ENCODE measurements around the gene PLEKHA1. TPM values are rescaled to one million over a fixed set of nuclear protein-coding genes. Genes with fewer than 3 reads are reported as not detected.

PLEKHA1 gene
- total and polyA plus RNA-seq, 2 donors (not counting 3 experiments of a cell fraction or from before 2014, with no cell fraction given): 21.6 to 58.8 TPM

DNA sequence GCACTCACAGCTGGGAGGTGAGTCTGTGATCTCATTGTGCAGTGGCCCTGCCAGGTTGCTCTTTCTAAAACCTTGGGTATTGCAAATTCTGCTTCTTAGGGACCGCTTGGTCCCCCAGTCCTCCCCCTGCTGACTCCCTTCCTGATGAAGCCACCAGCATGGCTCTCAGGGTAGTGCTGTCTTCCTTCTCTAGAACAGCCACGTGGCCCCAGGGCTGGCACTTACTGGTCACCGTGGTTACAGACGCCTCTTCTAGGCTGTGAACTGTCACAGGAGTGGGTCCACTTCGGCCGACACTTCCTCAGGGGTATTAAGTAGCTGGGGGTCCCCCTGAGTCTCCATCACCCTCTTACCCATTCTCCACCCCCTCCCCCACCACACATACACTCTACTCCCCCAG lies 84.2 kb downstream of the PLEKHA1 start:
- H3K4me1 ChIP-seq (ENCODE audit: control insufficient read depth, extremely low read depth, insufficient read depth, low read length): peaks cover 14% of the 10 kb centered on the region
- FAIRE-seq (no peak), DNase-seq (ENCODE audit: low read depth, low spot score) (no peak)
- H2AFZ ChIP-seq (ENCODE audit: low read depth, low read length): no peak overlapping the region
- POLR2A ChIA-PET: no interaction called here
- no peaks in the 10 kb centered on the region for H3K9me1 ChIP-seq (replicated peaks; ENCODE audit: control insufficient read depth, extremely low read depth, insufficient read depth, low read length)
- CTCF ChIA-PET: interaction anchor here (1.5 to 2.1 kb wide), 2 partner anchors 107 to 160 kb away, joined by 3 to 9 read pairs; no protein-coding TSS in a partner anchor
- no peaks in the 10 kb centered on the region for H3K36me3 ChIP-seq (ENCODE audit: control insufficient read depth in 2 of 2, extremely low read depth in 1 of 2, insufficient read depth in 2 of 2, low read length in 2 of 2)
- H4K20me1 ChIP-seq (replicated peaks; ENCODE audit: control insufficient read depth, extremely low read depth, insufficient read depth, low read length): no peaks in the 10 kb centered on the region
- H3K4me2 ChIP-seq (ENCODE audit: insufficient read depth, low read length): no peak overlapping the region
- H3K9me3 ChIP-seq (replicated peaks; ENCODE audit: control insufficient read depth, insufficient read depth, low read length): no peaks in the 10 kb centered on the region
- no peak for TF ChIP-seq POLR2A (IDR thresholded peaks at IDR 0.05; ENCODE audit: low read depth, low read length)
- no peak for TF ChIP-seq JUN (IDR thresholded peaks at IDR 0.05; ENCODE audit: borderline replicate concordance, insufficient read depth, insufficient read length, low read depth)
- TF ChIP-seq, protein P1, sequence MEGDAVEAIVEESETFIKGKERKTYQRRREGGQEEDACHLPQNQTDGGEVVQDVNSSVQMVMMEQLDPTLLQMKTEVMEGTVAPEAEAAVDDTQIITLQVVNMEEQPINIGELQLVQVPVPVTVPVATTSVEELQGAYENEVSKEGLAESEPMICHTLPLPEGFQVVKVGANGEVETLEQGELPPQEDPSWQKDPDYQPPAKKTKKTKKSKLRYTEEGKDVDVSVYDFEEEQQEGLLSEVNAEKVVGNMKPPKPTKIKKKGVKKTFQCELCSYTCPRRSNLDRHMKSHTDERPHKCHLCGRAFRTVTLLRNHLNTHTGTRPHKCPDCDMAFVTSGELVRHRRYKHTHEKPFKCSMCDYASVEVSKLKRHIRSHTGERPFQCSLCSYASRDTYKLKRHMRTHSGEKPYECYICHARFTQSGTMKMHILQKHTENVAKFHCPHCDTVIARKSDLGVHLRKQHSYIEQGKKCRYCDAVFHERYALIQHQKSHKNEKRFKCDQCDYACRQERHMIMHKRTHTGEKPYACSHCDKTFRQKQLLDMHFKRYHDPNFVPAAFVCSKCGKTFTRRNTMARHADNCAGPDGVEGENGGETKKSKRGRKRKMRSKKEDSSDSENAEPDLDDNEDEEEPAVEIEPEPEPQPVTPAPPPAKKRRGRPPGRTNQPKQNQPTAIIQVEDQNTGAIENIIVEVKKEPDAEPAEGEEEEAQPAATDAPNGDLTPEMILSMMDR (IDR thresholded peaks at IDR 0.05; ENCODE audit: extremely low read depth in 1 of 2, insufficient read depth in 1 of 2, low read depth in 1 of 2, low read length in 2 of 2): no peak
- TF ChIP-seq MYC (IDR thresholded peaks at IDR 0.05; ENCODE audit: low read depth, low read length): no peak
- TF ChIP-seq FOS (IDR thresholded peaks at IDR 0.05; ENCODE audit: borderline replicate concordance, insufficient read depth, low read length): no peak
- TF ChIP-seq, protein P2, sequence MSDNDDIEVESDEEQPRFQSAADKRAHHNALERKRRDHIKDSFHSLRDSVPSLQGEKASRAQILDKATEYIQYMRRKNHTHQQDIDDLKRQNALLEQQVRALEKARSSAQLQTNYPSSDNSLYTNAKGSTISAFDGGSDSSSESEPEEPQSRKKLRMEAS (IDR thresholded peaks at IDR 0.05; ENCODE audit: insufficient read depth, insufficient read length): no peak
- intact Hi-C loops (cut with micrococcal nuclease): no loop called here
- H3K27ac ChIP-seq (ENCODE audit: insufficient read depth, low read depth, low read length): no peak overlapping the region
- no peak overlapping the region for H3K4me3 ChIP-seq (replicated peaks in 1 of 3; ENCODE audit: insufficient read depth in 1 of 3, low read depth in 1 of 3, low read length in 3 of 3)
- H3K79me2 ChIP-seq (ENCODE audit: control insufficient read depth, insufficient read depth, low read length): peaks cover 11% of the 10 kb centered on the region
- H3K27me3 ChIP-seq (ENCODE audit: control insufficient read depth in 2 of 2, insufficient read depth in 2 of 2, low read length in 2 of 2): no peaks in the 10 kb centered on the region
- H3K9ac ChIP-seq (replicated peaks; ENCODE audit: extremely low read depth, insufficient read depth, low read length): no peak overlapping the region
- BruUV-seq (replicated peaks): no TSS peak
- dilution Hi-C loops (cut with MboI; ENCODE audit: extremely low pct_ligation_motif_present, low sequenced_read_pairs): no loop called here
